Tibial artery (tissue), 4 donors: ENCODE data around the gene ANKRD55.

Source experiments
- DNase-seq, 2 donors: peaks; one replicate each; pipeline ENCODE4 v3.0.0-alpha.2; 2019
- H3K27ac ChIP-seq, 2 donors: fragments of 200-600 bp; sonication (generic) in 1 of 2; 1 replicate in 1 of 2; 2 replicates in 1 of 2; pipeline ENCODE4 v1.5.1; 2018 to 2019; ENCODE audit warnings: mild to moderate bottlenecking in 1 of 2
- H3K27me3 ChIP-seq, 2 donors: fragments of 200-600 bp; sonication (generic) in 1 of 2; one replicate each; pipeline versions ENCODE4 v1.5.1 to v1.6.0; 2016 to 2019
- H3K36me3 ChIP-seq, 3 donors: fragments of 200-600 bp; sonication (generic) in 2 of 3; one replicate each; pipeline ENCODE4 v1.5.1; 2016 to 2019; ENCODE audit warnings: mild to moderate bottlenecking in 2 of 3
- H3K4me1 ChIP-seq, 4 donors: fragments of 200-600 bp; sonication (generic) in 2 of 4; 1 replicate in 3 of 4; 2 replicates in 1 of 4; pipeline ENCODE4 v1.5.1; 2016 to 2019
- H3K4me3 ChIP-seq, 2 donors: fragments of 200-600 bp; sonication (generic) in 1 of 2; 1 replicate in 1 of 2; 2 replicates in 1 of 2; pipeline ENCODE4 v1.5.1; 2018 to 2019; ENCODE audit warnings: mild to moderate bottlenecking in 2 of 2
- H3K9me3 ChIP-seq, 3 donors: fragments of 200-600 bp; sonication (generic) in 1 of 3; one replicate each; pipeline ENCODE4 v1.5.1; 2016 to 2019
- CTCF ChIP-seq, 2 experiments: fragments of 200-600 bp in 1 of 2; fragments of 450-650 bp in 1 of 2; IDR thresholded peaks; one replicate each; pipeline ENCODE4 v1.5.1; 2017 to 2019; ENCODE audit warnings: antibody characterized with exemption in 2 of 2, mild to moderate bottlenecking in 1 of 2, moderate library complexity in 1 of 2
- intact Hi-C: fragments of 100-400 bp; cut with DNase I; formaldehyde crosslinking; loops from one replicate; pipeline ENCODE4 v1.15.0; 2023; ENCODE audit warnings: low total_unique reads

Gene ANKRD55

DNA sequence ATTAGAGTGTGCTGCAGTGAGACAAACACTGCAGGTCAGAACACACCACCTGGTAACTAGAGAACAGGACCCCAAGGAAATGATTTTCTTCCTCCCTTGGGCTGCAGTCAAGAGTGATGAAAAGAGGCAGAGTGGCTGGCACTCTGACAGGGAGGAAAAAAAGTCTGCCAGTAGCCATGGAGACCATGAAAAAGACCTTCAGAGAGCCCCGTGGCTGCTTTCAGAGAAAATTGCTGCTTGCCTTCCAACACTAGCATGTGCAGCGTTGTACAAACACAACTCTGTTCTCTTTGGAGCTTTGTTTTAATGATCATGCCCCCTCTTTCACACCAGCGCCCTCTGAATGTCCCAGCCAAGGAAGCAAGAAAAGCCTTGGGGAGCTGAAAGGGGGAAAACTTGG lies 68.8 kb downstream of the ANKRD55 start:
- TF ChIP-seq CTCF (IDR thresholded peaks at IDR 0.05), result no peak
- Histone ChIP-seq H3K27me3 (peaks cover 0 to 3% of the 10 kb centered on the region in 2 donors), H3K27ac (no peak overlapping the region), H3K4me3 (no peak overlapping the region), H3K9me3 (no peaks in the 10 kb centered on the region), H3K4me1 (peaks cover 0 to 4% (median 3%) of the 10 kb centered on the region in 4 donors), H3K36me3 (no peaks in the 10 kb centered on the region)
- intact Hi-C loops, result no loop called here
- no peak for DNase-seq

- DNase-seq, result no peak
Measured at GRCh38 chr5:56161927-56162326, 71.2 kb downstream of the ANKRD55 start.

DNA sequence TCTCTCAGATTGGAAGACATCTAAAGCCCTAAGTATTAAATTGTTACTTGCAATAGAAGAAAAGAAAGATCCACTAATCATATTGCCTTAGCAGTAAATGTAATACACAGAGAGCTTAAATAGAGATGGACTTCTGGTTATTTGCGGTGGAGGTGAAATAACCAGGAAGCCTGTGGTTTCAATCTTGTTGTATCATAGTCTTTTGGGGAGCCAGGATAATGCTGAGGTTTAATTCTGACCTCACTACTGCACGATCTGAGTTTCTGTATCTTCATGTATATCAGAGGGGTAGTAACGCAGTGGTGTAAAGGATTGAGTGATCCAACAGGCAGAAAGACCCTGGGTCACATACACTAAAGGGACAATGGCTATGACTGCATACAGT lies 71.7 kb downstream of the ANKRD55 start:
- no peak overlapping the region for H3K27ac ChIP-seq
- intact Hi-C loops, result no loop called here
- H3K36me3 ChIP-seq, result no peaks in the 10 kb centered on the region
- H3K4me1 ChIP-seq, result peaks cover 0 to 3% (median 0%) of the 10 kb centered on the region in 4 donors
- no peak overlapping the region for H3K4me3 ChIP-seq
- H3K27me3 ChIP-seq, result peaks cover 0 to 3% of the 10 kb centered on the region in 2 donors
- TF ChIP-seq CTCF (IDR thresholded peaks at IDR 0.05), result no peak
- no peak for DNase-seq
- H3K9me3 ChIP-seq, result no peaks in the 10 kb centered on the region

More at GRCh38 chr5:56161927-56162326, 71.2 kb downstream of the ANKRD55 start:
- no peaks in the 10 kb centered on the region for H3K36me3 ChIP-seq
- H3K4me1 ChIP-seq, result peaks cover 0 to 3% (median 0%) of the 10 kb centered on the region in 4 donors
- peaks cover 0 to 3% of the 10 kb centered on the region in 2 donors for H3K27me3 ChIP-seq
- no peaks in the 10 kb centered on the region for H3K9me3 ChIP-seq
- intact Hi-C loops, result no loop called here
- H3K4me3 ChIP-seq, result no peak overlapping the region
- TF ChIP-seq CTCF (IDR thresholded peaks at IDR 0.05), result no peak
- H3K27ac ChIP-seq, result no peak overlapping the region

GRCh38 chr5:56160723-56161438 lies 72.2 kb downstream of the ANKRD55 start:
- Histone ChIP-seq H3K27me3 (peaks cover 0 to 3% of the 10 kb centered on the region in 2 donors), H3K4me1 (peaks cover 0 to 3% (median 0%) of the 10 kb centered on the region in 4 donors), H3K36me3 (no peaks in the 10 kb centered on the region), H3K27ac (no peak overlapping the region), H3K9me3 (no peaks in the 10 kb centered on the region), H3K4me3 (no peak overlapping the region)
- no peak for DNase-seq
- intact Hi-C loops, result no loop called here
- no peak for TF ChIP-seq CTCF (IDR thresholded peaks at IDR 0.05)

DNA sequence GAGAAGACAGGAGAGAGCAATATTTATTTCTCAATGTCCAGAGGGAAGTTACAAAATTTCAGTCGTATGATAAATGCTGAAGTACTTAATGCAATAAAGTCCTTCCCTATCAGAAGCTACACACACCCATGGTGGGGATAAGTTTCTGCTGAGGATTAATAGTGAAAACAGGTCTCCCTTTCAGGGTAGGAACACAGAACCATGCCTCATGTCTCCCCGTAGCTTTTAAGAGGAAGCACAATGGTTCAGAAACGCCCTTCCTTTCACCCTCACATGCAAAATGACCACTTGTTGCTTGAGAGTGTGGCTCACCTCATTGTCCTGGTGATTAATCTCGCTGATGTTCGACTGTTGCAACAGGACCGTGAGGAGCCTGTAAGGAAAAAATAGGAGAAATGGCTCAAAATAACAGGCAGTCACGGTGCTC lies 73.6 kb downstream of the ANKRD55 start:
- intact Hi-C loops, result no loop called here
- no peak for DNase-seq
- no peak for TF ChIP-seq CTCF (IDR thresholded peaks at IDR 0.05)
- Histone ChIP-seq H3K27me3 (peaks cover 0 to 3% of the 10 kb centered on the region in 2 donors), H3K36me3 (no peaks in the 10 kb centered on the region), H3K27ac (no peak overlapping the region), H3K9me3 (no peaks in the 10 kb centered on the region), H3K4me1 (peaks cover 0 to 3% (median 0%) of the 10 kb centered on the region in 4 donors), H3K4me3 (no peak overlapping the region)
